GM13976 (cell line): ENCODE results near the gene POTEI.
"Not testable (repeated sequence)": the region's sequence is repeated elsewhere in the genome, so short reads cannot be mapped to it uniquely, and the experiment has no call there.

Experiments used
- DNase-seq: peaks from one replicate; pipeline ENCODE4 v3.0.0; 2012; ENCODE audit warnings: low spot score
- in situ Hi-C: fragments of 300-500 bp; cut with MboI; formaldehyde crosslinking; loops from one replicate; pipeline ENCODE4 v1.12.0; 2022; ENCODE audit warnings: low sequenced_read_pairs, mixed read lengths, inconsistent platforms; ENCODE audit not compliant: unreplicated experiment

Gene POTEI

DNA sequence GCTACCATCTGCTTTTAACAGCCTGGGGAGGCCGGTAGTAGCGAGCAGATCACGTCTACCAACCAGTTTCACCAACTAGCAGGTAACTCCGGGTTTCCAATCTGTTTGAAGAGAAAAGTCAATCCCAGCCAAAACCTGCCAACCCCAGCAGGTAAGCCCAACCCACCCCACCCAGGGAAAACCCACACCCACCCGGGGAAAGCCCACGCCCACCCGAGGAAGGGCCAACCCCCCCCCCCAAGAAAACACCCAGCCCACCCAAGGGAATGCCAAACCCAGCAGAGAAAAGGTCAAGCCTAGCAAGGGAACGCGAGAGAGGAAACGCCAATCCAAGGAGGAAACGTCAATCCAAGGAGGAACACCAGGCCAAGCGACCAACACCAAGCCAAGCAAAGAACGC is at the start of gene POTEI:
TSS of gene POTEI (minus strand) at position 101 of the 400 bp plus-strand sequence. CDS start at position 8, 93 bp downstream.
- DNase-seq, in situ Hi-C loops: not testable (repeated sequence)

DNA sequence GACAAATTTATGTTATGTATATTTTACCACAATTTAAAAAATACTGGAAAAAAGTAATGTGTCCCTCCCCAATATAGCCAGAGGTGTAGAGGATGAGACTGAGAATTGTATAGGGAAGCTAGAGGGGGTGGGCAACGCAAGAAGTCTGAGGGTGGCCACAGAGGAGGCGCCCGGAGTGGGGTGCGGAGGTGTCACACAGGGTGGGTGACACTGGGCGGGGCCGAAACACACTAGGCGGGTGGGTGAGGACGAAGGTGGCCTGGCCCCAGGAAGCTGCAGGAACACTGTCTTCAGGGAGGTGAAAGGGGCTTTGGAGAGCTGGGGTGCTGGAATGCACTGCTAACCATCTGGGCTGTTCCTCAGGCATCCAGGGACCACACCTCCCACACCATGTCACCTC is 47.3 kb upstream of the POTEI start:
- DNase-seq, in situ Hi-C loops: not testable (repeated sequence)

DNA sequence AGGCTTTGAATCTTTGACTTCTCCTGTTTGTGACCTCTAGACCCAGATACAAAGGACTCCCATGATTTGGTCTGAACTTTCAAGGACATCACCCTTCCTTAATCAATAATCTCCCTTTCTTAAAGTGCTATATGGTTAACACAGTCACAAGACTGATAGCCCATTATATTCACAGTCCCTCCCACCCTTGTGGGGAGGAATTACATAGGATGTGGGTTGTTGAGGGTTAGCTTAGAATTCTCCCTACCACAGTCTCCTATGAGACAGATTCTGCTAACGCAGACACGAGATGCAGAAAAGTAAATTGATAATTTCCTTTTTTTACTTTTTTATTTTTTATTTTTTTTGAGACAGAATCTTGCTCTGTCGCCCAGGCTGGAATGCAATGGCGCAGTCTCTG is 45.0 kb upstream of the POTEI start:
- in situ Hi-C loops, DNase-seq: not testable (repeated sequence)

DNA sequence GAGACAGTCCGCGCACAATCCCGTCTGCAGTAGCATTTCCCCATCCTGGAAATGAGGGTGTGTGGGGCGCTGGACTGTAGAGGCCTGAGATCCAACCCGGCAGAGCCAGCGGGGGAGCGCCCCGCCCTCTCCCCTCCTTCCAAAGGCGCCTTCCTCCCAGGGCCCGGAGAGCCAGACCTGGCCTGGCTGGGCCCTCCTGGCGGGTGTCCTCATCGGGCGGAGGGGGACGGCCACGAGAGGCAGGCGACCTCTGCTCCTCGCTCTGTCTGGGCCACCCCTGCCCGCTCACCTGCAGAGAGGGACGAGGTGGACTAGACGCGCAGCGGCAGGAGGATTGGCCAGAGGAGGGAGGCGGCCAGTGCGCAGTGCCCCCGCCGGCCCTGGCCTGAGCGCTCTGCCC is 40.3 kb upstream of the POTEI start:
- in situ Hi-C loops, DNase-seq: not testable (repeated sequence)

DNA sequence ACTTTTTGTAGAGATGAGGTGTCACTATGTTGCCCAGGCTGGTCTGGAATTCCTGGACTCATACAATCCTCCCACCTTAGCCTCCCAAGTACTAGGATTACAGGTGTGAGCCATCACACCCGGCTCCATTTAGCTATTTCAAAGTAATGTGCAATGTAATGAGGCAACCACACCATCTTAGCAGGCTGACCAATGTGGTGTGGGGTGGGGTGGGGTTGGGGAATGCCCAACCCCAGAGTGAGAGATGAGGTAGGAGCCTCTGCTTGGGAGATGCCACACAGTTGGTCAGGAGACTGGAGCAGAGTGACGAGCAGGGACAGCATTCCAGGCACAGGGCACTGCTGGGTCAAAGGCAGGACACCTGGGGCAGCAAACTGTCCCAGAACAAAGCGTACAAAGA is 39.3 kb upstream of the POTEI start:
- in situ Hi-C loops, DNase-seq: not testable (repeated sequence)

DNA sequence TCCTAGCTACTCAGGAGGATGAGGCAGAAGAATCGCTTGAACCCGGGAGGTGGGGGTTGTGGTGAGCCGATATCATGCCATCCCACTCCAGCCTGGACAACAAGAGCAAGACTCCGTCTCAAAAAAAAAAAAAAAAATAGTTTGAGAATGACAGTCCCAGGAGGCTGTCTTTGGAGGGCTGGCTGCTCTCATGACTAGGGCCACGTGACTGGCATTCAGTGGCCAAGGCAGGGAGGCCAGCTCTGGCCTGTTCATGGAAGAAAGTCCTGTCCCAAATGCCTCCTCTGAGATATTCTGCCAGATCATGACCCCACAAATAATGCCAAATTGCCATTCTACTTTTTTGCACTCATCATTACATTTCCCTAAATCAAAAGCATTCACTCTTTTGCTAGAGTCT is 35.9 kb upstream of the POTEI start:
- in situ Hi-C loops, DNase-seq: not testable (repeated sequence)

DNA sequence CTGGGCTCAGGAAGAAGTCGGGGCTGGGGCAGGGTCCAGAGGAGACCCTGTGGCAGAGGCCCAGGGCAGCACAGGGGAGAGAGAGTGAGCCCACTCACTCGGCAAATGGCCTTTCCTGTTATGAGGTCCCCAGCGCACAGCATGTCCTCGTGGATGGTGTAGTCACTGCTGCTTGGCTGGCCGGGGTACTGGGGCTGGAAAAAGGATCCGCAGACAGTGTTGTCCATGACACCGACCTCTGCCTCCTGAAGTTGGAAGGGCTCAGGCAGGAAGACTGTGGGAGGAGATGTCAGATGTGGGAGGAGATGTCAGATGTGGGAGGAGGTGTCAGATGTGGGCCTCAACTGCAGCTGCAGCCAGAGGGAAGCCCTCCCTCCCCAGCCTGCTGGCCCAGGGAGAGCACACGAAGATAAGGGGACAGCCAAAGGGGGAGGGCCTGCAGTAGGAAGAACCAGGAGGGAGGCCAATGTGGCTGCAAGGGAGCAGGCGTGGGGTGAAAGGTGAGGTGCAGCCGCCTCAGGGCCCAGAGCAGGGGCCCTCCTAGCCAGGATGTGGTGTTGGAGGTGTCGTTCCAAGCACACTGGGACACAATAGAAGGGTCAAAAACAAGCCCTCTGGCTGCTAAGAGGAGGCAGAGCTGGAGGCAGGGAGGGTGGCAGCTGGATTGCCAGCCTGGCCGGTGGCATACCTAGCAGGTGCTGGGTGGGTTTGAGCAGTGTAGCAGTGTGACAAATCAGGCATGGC is 34.8 kb upstream of the POTEI start:
- DNase-seq: not testable (repeated sequence)

DNA sequence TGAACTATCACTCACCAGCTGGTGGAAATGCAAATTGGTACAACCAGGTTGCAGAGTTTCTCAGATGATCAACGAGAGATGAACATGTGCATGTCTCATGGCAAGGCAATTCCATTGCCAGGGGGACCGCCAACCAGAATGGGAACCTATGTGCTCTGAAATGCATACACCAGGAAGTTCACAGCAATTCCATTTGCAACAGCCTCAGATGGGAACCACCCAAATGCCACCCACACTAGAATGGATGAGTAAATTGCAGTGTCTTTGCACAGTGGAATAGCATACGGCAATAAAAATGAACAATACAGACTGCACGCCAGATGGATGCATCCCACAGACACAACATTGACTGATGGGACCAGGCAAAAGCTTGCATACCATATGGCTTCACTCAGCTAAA is 33.7 kb upstream of the POTEI start:
- DNase-seq, in situ Hi-C loops: not testable (repeated sequence)

More for the DNA sequence above, 34.8 kb upstream of the POTEI start:
- in situ Hi-C loops: not testable (repeated sequence)

DNA sequence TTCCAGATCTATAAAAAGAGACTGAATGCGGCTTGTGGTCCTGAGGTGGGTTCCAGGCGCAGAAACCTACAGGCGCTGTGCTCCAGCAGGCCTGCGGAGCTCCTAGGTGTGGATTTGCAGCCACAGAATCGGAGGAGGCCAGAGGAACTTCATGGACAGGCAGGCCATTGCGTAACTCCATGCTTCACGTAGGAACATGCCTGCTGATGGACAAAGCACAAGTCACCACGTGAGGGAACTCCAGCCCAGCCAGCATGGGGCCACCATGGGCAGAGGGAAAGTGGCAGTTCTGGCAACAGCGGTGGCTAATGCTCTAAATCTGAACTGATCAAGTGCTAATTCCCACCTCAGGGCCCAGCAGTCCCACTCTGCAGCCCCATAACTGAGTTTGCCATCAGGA is 29.1 kb upstream of the POTEI start:
- DNase-seq, in situ Hi-C loops: not testable (repeated sequence)

DNA sequence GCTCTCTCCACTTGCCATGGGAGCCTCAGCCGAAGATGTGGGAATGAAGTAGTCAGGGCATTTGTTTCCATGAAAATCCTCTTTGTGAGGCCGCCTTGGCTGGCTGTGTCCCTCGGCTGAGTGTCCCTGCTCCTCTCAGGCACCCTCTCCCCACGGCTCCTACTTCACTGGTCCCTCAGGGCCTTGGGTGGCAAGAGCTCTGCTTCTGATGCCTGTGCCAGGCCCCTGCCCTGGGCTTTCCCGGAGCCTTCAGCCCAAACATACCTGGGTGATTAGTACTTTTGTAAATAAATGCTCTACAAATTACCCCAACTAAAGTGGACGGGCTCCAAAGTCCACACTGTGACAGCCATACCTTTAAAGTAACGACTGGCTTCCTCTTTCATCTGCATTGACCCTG is 27.5 kb upstream of the POTEI start:
- DNase-seq, in situ Hi-C loops: not testable (repeated sequence)

DNA sequence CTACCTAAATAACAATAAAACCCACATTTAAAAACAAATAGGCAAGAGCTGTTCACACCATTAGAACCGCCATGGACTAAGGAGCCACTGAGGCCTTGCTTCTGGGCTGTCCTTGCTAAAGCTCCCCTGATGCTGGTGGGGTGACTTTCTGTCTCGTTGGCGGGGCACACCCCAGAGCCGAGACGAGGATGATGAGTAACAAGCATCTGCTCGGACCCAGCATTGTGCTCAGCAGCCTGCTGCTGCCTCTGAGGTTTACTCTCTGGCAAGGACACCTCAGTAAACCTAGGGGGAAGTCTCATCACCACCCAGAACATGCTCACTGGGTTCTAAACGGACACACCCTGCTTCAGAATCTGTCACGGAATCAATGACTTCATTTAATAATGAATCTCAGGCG is 22.5 kb upstream of the POTEI start:
- DNase-seq, in situ Hi-C loops: not testable (repeated sequence)

DNA sequence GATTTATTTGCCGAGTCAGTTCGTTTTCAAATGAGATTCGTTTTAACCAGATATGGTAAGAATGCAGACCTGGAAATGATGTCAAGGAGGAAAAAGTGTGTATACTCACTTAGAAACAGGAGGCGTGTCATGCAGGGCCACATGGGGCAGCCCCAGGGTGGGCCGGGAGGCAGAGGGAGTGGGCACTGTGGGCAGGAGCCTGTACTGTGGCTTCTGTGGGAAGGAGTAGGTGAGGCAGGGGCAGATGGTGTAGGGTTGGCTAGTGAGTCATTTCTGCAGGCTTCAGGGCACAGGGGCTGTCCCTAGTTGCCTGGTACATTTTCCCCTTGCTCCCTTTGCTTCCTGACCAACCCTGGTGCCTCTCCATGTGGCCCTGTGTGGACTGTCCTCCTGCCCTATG is 22.1 kb upstream of the POTEI start:
- in situ Hi-C loops, DNase-seq: not testable (repeated sequence)

DNA sequence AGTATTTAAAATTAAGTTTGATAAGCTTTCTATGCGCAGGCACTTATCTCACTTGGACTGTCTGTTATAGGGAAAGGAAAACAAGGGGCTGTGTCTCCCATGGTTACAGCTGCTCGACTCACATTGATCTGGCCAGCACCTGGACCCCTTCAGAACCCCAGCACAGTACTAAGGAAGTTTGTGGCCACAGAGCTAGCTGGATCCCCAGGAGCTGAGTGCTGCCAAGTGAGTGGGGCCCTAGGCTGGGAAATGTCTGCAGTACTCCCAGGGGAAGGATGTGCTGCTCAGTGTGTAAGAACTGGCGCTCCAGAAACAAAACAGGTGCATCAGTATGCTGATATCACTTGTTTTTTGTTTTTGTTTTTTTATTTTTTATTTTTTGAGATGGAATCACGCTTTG is 21.1 kb upstream of the POTEI start:
- in situ Hi-C loops: not testable (repeated sequence)

DNA sequence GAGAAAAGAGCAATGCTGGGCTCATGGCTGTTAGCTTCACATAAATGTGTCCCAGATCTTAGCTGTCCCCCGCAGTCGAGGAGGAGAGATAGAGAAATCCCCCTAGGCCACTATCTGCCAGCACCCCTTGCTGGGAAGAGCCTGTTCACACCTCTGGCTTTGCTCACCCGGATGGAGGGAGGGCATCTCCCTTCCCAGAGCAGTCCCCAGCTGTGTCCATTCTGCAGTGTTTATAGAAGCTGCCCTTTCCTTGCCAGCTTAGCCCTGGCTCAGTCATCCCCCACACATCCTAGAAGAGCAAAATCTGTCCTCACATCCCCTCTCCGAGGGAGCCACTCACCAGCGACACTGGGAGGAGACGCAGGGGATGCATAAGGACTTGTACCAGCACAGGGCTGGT is 20.4 kb upstream of the POTEI start:
- DNase-seq, in situ Hi-C loops: not testable (repeated sequence)

More for the DNA sequence above, 21.1 kb upstream of the POTEI start:
- DNase-seq: not testable (repeated sequence)

DNA sequence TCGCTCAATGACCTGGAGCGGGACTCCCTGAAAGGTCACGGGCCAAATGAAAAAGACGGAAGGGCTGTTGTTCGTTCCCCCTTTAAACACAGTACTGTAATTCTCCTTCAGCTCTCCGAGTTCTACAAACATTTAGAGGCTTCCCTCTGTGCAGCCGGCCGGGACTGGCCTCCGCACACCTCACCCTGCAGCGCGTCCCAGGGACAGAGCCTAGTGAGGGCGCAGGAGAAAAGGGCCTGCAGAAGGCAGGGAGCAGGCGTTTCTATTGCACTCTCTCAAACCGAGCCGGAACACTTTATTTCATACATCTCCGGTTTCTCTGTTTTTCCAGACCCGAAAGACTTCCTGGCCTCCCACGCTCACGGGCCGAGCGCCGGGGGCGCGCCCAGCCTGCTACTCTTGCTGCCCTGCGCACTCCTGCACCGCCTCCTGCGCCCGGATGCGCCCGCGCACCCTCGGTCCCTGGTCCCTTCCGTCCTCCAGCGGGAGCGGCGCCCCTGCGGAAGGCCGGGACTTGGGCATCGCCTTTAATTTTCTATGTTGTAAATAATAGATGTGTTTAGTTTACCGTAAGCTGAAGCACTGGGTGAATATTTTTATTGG is 18.3 kb upstream of the POTEI start:
- DNase-seq, in situ Hi-C loops: not testable (repeated sequence)

DNA sequence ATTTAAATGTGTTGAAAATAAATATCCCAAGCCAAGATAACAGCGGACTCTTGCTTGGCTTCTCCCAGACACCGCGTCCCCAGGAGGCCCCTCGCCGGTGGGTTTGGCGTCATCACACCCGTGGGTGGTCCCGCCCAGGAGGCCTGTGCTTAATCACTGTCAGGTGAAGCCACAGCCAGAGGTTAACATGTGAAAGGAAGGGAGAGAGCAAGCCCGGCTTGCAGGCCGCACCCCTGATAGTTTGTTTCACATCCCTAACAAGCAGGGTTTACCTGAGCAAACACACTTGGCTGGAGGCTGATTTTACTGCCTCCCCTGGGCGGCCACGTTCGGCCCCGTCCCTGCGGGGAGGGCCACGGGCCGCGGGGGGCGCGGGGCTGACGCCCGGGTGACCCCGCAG is 13.3 kb upstream of the POTEI start:
- in situ Hi-C loops, DNase-seq: not testable (repeated sequence)

DNA sequence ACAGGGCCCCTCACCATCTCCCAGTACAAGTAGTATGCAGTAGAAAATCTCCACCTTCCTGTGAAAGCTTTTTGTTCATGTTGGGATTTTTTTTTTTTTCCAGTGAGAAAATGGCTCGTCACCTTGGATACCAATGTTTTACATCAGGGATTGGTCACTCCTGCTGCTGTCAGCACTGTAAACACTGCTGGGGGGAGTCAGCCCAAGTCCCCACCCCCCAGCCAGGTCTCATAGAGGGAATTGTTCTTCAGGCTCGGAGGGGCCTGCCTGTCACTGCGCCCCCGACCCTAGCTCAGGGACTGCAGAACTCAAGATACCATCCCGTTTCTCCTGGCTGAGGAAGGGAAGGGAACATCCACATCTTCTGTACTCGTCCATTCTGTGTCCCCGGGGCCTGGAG is 11.9 kb upstream of the POTEI start, which contains the start of gene CFC1B:
TSS of gene CFC1B (plus strand) at position 231 of the 400 bp plus-strand sequence. CDS start 263 bp downstream, outside the sequence.
- in situ Hi-C loops, DNase-seq: not testable (repeated sequence)

DNA sequence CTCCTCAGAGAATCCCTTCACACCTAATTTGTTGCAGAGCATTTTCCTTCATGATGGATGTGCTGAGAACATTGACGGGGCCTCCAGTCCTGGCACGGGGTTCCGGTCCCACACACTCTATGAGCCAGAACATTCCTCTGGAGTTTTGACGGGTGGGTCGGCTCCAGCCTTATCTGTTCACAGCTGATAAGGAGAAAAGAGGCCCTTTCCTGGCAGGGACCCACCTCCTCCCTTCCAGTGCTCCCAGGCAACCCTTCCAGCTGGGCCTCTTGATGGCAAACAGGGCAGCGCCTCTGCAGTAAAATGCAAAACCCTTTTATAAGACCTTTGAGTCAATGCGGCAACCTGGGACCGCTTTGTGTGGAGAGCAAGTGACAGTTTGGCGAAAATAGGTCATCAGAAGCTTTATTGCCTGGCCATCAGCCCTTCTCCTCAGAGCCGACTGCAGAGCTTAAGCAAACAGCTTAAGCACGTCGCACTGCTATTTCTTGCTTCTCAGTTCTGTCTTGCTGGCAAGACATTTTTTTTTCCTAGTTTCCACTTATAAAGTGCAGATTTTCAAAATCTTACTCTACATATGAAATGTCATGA is 9.5 kb upstream of the POTEI start:
- in situ Hi-C loops, DNase-seq: not testable (repeated sequence)

DNA sequence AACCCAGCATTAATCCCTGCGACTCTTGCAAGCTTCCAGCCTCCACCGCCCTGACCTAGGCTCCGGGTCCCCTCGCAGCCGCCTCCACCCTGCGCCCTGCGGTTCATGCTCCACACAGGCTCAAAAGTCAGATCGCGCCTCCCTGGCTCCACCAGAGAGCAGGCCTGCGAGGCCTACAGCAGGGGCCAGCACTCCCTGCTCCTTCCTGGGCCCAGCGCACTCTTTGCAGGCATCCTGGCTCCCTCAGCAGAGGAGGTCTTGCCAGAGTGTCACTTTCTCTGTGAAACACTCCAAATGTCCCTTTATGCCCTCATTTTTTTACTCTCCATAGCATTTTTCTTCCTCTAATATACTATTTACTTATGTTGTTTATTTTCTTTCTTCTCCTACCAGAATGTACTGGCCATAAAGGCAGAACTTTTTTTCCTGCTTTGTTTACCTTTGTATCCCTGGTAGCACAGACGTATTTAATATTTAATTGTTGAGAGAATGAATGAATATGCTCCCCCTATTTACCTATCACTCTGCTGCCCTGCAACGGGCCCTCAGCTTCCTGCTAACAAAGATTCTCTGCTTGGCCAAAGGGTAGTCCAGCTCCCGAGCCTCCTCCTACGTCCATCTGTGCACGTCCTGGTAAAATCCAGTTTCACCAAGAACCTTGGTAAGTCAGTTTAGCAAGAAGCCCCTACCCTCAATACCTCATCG is 2.8 kb upstream of the POTEI start:
- DNase-seq, in situ Hi-C loops: not testable (repeated sequence)
